Activated CD4-positive, alpha-beta T cell treated with anti-CD3 and anti-CD28 coated beads, Interleukin-2, amount 10 ng/mL, durations not matched to agents 24 days and 14 days (primary cell): ENCODE data around the gene SLC9A6. TPM values are rescaled to one million over a fixed set of nuclear protein-coding genes. Genes with fewer than 3 reads are reported as not detected.

Experiments
- DNase-seq: peaks from one replicate; pipeline ENCODE4 v3.0.0; 2022
- H3K27ac Mint-ChIP-seq: one replicate; pipeline ENCODE4 v1.8.0; 2022; ENCODE audit warnings: mild to moderate bottlenecking, mixed read lengths
- H3K27me3 Mint-ChIP-seq: one replicate; pipeline ENCODE4 v1.8.0; 2022; ENCODE audit warnings: mixed read lengths
- H3K36me3 Mint-ChIP-seq: one replicate; pipeline ENCODE4 v1.8.0; 2022; ENCODE audit warnings: low read depth, mild to moderate bottlenecking, mixed read lengths
- H3K4me1 Mint-ChIP-seq: one replicate; pipeline ENCODE4 v1.8.0; 2021; ENCODE audit warnings: mixed read lengths
- H3K4me3 Mint-ChIP-seq: one replicate; pipeline ENCODE4 v1.8.0; 2022; ENCODE audit warnings: mild to moderate bottlenecking, moderate library complexity, mixed read lengths
- H3K9me3 Mint-ChIP-seq: one replicate; pipeline ENCODE4 v1.8.0; 2021; ENCODE audit warnings: mixed read lengths
- intact Hi-C: fragments of 100-400 bp; cut with micrococcal nuclease; formaldehyde crosslinking; loops from one replicate; pipeline ENCODE4 v1.15.1; 2023
- total RNA-seq: library from RNA; stranded (reverse); gene quantifications from 2 replicates; pipeline ENCODE4 v1.2.3, GENCODE V29; 2022

The SLC9A6 gene
- total RNA-seq, 1 donor from 2014 or later, result 12.4 TPM

GRCh38 chrX:135985973-135986310 is 707 bp downstream of the SLC9A6 start:
- H3K27me3 Mint-ChIP-seq, result no peaks in the 10 kb centered on the region
- H3K4me3 Mint-ChIP-seq, result peak overlapping the region; percentile 92
- no peak for DNase-seq
- peaks cover 5% of the 10 kb centered on the region for H3K36me3 Mint-ChIP-seq
- peaks cover 39% of the 10 kb centered on the region for H3K4me1 Mint-ChIP-seq
- peak overlapping the region; percentile 85 for H3K27ac Mint-ChIP-seq
- intact Hi-C loops, result loop anchor here (1.0 kb wide), 1 partner anchor 12 kb away; no protein-coding TSS in a partner anchor
- H3K9me3 Mint-ChIP-seq, result no peaks in the 10 kb centered on the region

DNA sequence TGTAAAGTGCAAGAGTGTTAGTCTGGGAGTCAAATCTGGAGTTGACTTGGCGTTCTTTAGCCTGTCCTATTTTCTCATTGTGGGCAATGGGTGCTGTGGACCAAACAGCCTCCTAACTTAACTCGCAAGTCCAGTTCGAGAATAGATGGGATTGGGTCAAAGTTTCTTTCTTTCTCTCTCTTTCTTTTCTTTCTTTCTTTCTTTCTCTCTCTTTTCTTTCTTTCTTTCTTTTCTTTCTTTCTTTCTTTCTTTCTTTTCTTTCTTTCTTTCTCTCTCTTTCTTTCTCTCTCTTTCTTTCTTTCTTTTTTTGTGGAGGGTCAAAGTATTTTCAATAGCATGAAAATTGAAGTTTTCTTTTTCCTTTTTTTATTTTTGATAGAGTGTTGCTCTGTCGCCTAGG is 3.0 kb downstream of the SLC9A6 start:
- Mint-ChIP-seq H3K4me3 (no peak overlapping the region), H3K4me1 (peaks cover 33% of the 10 kb centered on the region), H3K27me3 (no peaks in the 10 kb centered on the region), H3K9me3 (no peaks in the 10 kb centered on the region), H3K36me3 (peaks cover 12% of the 10 kb centered on the region), H3K27ac (no peak overlapping the region)
- intact Hi-C loops, result no loop called here
- DNase-seq, result no peak

- no peak for DNase-seq
- H3K27me3 Mint-ChIP-seq, result no peaks in the 10 kb centered on the region
- no peak overlapping the region for H3K27ac Mint-ChIP-seq
- peaks cover 20% of the 10 kb centered on the region for H3K36me3 Mint-ChIP-seq
- H3K4me3 Mint-ChIP-seq, result no peak overlapping the region
- H3K4me1 Mint-ChIP-seq, result no peaks in the 10 kb centered on the region
- intact Hi-C loops, result no loop called here
- no peaks in the 10 kb centered on the region for H3K9me3 Mint-ChIP-seq
Measured at GRCh38 chrX:136015016-136015415, 29.8 kb downstream of the SLC9A6 start.

DNA sequence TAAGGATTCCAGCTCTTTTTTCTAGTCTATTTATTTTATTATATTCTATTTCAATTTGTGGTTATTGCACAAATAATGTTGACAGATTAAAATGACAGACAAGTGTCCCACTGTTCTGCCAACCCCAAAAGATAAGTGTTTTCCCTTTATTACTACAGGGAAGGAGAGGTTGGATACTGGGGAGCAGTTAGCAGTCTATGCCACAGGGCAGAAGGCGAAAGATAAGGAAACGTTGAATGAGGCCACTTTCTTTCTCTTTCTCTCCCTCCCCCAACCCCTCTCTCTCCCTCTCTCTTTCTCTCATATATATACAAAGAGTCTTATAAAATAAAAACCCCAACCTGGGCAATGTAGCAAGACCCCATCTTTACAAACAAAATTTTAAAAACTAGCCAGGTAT is 31.6 kb downstream of the SLC9A6 start:
- H3K27me3 Mint-ChIP-seq, result no peaks in the 10 kb centered on the region
- H3K36me3 Mint-ChIP-seq, result peaks cover 28% of the 10 kb centered on the region
- H3K4me1 Mint-ChIP-seq, result peaks cover 2% of the 10 kb centered on the region
- no peak overlapping the region for H3K4me3 Mint-ChIP-seq
- H3K9me3 Mint-ChIP-seq, result no peaks in the 10 kb centered on the region
- no peak overlapping the region for H3K27ac Mint-ChIP-seq
- intact Hi-C loops, result no loop called here
- DNase-seq, result no peak

GRCh38 chrX:136019226-136019625 is 34.0 kb downstream of the SLC9A6 start:
- intact Hi-C loops, result no loop called here
- H3K27me3 Mint-ChIP-seq, result no peaks in the 10 kb centered on the region

GRCh38 chrX:136021160-136021559 is 35.9 kb downstream of the SLC9A6 start:
- H3K27ac Mint-ChIP-seq, result peak overlapping the region; percentile 20
- intact Hi-C loops, result no loop called here
- H3K4me1 Mint-ChIP-seq, result peaks cover 2% of the 10 kb centered on the region
- no peaks in the 10 kb centered on the region for H3K9me3 Mint-ChIP-seq
- no peak for DNase-seq
- H3K27me3 Mint-ChIP-seq, result no peaks in the 10 kb centered on the region
- peaks cover 28% of the 10 kb centered on the region for H3K36me3 Mint-ChIP-seq
- H3K4me3 Mint-ChIP-seq, result no peak overlapping the region

More at GRCh38 chrX:136019226-136019625, 34.0 kb downstream of the SLC9A6 start:
- peaks cover 2% of the 10 kb centered on the region for H3K4me1 Mint-ChIP-seq
- H3K9me3 Mint-ChIP-seq, result no peaks in the 10 kb centered on the region
- H3K27ac Mint-ChIP-seq, result no peak overlapping the region
- no peak for DNase-seq
- peaks cover 29% of the 10 kb centered on the region for H3K36me3 Mint-ChIP-seq
- H3K4me3 Mint-ChIP-seq, result no peak overlapping the region

DNA sequence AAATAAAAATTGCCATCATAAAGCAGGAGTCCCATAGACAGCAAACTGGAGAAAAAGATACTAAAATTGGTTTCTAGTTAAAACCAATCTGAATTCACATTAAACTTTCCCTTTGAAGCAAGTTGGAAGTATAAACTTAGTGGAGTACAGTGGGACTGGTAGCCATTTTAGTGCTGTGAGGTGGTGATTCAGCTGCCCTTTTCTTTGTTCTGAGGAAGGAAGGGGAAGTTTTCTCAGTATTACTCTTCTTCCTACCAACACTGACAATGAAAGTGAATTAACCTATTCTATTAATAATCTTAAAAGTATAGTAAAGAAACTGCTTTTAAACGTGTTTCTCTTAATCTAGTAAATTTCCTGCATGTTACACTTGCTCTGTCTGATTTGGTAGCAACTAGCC is 36.7 kb downstream of the SLC9A6 start:
- no peak overlapping the region for H3K27ac Mint-ChIP-seq
- H3K4me3 Mint-ChIP-seq, result no peak overlapping the region
- H3K36me3 Mint-ChIP-seq, result peaks cover 28% of the 10 kb centered on the region

GRCh38 chrX:136025091-136025490 is 39.9 kb downstream of the SLC9A6 start:
- Mint-ChIP-seq H3K27me3 (no peaks in the 10 kb centered on the region), H3K27ac (no peak overlapping the region), H3K4me3 (no peak overlapping the region), H3K9me3 (no peaks in the 10 kb centered on the region), H3K36me3 (peaks cover 13% of the 10 kb centered on the region), H3K4me1 (peaks cover 2% of the 10 kb centered on the region)
- intact Hi-C loops, result loop anchor here (5.0 kb wide), 1 partner anchor 177 kb away; no protein-coding TSS in a partner anchor
- no peak for DNase-seq

More for the DNA sequence above, 36.7 kb downstream of the SLC9A6 start:
- Mint-ChIP-seq H3K4me1 (peaks cover 2% of the 10 kb centered on the region), H3K9me3 (no peaks in the 10 kb centered on the region), H3K27me3 (no peaks in the 10 kb centered on the region)
- DNase-seq, result no peak
- intact Hi-C loops, result no loop called here

DNA sequence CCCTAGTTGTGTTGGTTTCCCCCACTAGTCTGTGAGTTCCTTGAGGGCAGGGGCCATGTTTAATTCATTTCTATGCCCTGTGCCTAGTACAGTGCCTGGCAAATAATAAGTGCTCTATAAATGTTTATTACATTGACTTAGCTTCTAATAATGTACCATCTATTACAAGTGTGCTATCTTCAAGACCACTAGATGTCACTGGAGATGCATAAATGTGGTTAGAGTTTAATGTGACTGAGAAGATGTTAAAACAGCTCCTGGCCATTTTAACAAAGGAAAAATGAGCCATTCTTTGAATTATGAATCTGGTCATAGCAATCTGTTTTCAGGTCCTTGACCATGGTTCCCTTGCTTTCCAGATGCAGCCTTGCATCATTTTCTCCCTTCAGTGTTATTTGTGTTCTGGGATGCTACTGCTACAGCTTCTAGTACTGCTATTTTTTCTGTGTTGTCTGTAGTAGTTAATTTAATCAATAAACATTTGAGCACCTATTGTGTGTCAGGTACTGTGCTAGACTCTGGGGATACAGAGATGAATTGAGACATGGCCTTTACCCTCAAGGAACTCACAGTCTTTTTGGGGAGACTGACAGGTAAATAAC is 43.2 kb downstream of the SLC9A6 start:
- no peaks in the 10 kb centered on the region for H3K27me3 Mint-ChIP-seq
- H3K9me3 Mint-ChIP-seq, result no peaks in the 10 kb centered on the region
- H3K27ac Mint-ChIP-seq, result no peak overlapping the region
- peaks cover 7% of the 10 kb centered on the region for H3K36me3 Mint-ChIP-seq
- intact Hi-C loops, result loop anchor here (1.0 to 5.0 kb wide), 3 partner anchors 135 to 238 kb away; no protein-coding TSS in a partner anchor
- no peak overlapping the region for H3K4me3 Mint-ChIP-seq
- H3K4me1 Mint-ChIP-seq, result no peaks in the 10 kb centered on the region
- DNase-seq, result peak; percentile 62

GRCh38 chrX:136029766-136030165 is 44.5 kb downstream of the SLC9A6 start:
- H3K36me3 Mint-ChIP-seq, result peaks cover 5% of the 10 kb centered on the region
- no peaks in the 10 kb centered on the region for H3K9me3 Mint-ChIP-seq
- no peaks in the 10 kb centered on the region for H3K27me3 Mint-ChIP-seq
- H3K27ac Mint-ChIP-seq, result no peak overlapping the region
- no peak overlapping the region for H3K4me3 Mint-ChIP-seq
- no peak for DNase-seq
- intact Hi-C loops, result loop anchor here (2.0 to 5.0 kb wide), 2 partner anchors 173 to 237 kb away; no protein-coding TSS in a partner anchor
- no peaks in the 10 kb centered on the region for H3K4me1 Mint-ChIP-seq

GRCh38 chrX:136030303-136031191 is 45.3 kb downstream of the SLC9A6 start:
- H3K4me1 Mint-ChIP-seq, result no peaks in the 10 kb centered on the region
- no peaks in the 10 kb centered on the region for H3K27me3 Mint-ChIP-seq
- intact Hi-C loops, result no loop called here
- no peak overlapping the region for H3K4me3 Mint-ChIP-seq
- no peak for DNase-seq
- H3K9me3 Mint-ChIP-seq, result no peaks in the 10 kb centered on the region
- peaks cover 5% of the 10 kb centered on the region for H3K36me3 Mint-ChIP-seq
- H3K27ac Mint-ChIP-seq, result no peak overlapping the region

DNA sequence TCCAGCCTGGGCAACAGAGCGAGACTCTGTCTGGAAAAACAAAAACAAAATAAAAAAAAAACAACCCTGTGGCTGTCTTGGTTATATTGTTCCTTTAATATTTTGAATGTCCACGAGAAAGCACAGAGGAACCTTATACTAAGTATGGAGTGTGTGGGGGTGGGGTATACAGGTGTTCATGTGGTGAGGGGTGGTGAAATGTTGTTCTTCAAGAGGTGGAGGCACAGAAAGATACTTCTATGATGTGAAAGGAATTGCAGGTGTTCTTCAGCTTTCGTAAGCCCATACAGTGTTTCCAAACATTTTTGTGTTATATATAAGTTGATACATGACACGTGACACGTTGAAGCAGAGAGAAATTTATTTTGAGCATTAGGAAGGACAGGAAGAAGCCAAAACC is 46.4 kb downstream of the SLC9A6 start:
- Mint-ChIP-seq H3K27me3 (no peaks in the 10 kb centered on the region), H3K4me1 (no peaks in the 10 kb centered on the region), H3K36me3 (peaks cover 5% of the 10 kb centered on the region), H3K4me3 (no peak overlapping the region), H3K9me3 (no peaks in the 10 kb centered on the region), H3K27ac (no peak overlapping the region)
- intact Hi-C loops, result no loop called here
- no peak for DNase-seq

DNA sequence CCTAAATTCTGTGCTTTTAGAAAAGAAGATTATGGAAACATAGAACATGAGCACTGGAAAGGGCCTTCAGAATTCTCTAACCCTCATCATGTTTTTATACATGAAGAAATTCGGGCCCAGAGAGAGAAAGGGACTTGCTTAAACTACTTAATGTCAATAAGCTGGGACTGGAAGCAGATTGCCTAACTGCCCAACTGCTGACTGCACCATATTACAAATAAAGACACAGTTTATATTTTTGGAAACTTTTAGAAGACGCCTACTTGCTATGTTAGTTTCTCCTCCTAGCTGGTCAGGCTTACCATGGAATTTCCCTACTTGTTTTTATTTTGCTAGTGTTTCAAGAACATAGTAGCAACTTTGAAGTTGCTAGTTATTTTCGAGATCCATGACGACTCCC is 47.1 kb downstream of the SLC9A6 start:
- Mint-ChIP-seq H3K27me3 (no peaks in the 10 kb centered on the region), H3K4me1 (no peaks in the 10 kb centered on the region), H3K9me3 (no peaks in the 10 kb centered on the region), H3K4me3 (no peak overlapping the region), H3K27ac (no peak overlapping the region), H3K36me3 (peaks cover 5% of the 10 kb centered on the region)
- intact Hi-C loops, result no loop called here
- DNase-seq, result no peak

DNA sequence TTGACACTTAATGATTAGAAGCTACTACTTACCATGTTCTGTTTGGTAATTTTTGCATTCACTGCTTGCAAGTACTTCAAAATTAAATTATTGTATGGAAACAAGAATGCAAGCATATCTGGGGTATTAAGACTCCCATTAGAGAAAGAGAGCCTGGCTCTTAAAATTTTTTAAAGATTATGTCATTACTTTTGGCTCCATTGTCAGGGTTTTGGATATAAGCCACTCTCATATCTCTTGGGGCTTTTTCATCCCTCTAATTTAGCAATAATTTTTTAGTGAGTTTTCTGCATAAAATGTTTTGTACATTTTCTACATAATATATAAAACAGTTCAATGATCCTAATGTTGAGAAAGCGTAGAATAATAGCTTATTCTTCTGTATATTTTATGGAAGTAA is 49.4 kb downstream of the SLC9A6 start:
- no peak for DNase-seq
- Mint-ChIP-seq H3K36me3 (peaks cover 5% of the 10 kb centered on the region), H3K27ac (no peak overlapping the region), H3K9me3 (no peaks in the 10 kb centered on the region), H3K4me3 (no peak overlapping the region), H3K4me1 (no peaks in the 10 kb centered on the region), H3K27me3 (no peaks in the 10 kb centered on the region)
- intact Hi-C loops, result no loop called here
